GM19328 (cell line): ENCODE measurements around the gene AUNIP.

Source experiments
- ATAC-seq: cut with Tn5 transposase; IDR thresholded peaks from one replicate; pipeline ENCODE4 v1.9.1; 2021; ENCODE audit warnings: mild to moderate bottlenecking, moderate library complexity; ENCODE audit not compliant: unreplicated experiment

Gene AUNIP

GRCh38 chr1:25889470-25889869, 30.2 kb upstream of the AUNIP start:
- ATAC-seq: no peak

DNA sequence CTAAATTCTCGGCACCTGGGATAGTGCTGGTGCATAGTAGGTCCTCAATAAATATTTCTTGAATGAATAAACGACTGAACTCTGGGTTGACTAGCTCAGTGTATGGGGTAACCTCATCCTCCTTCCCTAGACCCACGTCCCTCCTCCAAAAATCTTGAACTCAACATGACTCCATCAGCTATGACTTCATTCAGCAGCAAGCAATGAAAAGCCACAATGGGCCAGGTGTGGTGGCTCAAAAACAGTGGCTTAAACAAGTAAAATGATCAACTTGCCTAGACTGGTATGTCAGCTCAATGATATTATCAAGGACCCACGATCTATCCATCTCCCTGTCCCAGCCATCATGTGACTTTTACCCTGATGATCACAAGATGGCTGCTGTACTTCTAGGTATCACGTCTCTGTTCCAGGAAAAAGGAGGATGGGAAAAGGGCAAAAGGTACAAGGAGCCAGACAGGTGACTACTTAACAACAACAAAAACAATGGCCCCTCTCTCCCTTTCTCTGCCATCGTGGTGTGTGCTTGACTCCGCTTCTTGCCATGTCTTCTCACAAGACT, 29.2 kb upstream of the AUNIP start:
- no peak for ATAC-seq

DNA sequence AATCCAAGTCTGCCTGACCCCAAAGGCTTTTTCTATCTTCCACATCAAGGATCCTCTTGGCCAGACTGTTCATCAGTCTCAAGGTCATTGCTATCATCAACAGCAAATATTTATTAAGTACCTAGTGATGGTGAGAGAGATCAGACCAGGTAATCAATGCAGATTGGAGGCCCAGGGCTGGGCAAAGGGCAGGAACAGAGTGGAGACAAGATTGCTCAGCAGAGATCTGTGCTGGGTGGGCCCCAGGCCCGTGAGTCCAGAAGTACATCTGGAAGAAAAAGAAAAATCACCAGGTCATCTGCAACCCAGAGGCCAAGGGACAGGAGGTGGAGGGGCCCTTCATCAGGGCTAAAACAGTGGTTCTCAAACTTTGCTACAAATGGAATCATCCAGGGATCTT, 26.3 kb upstream of the AUNIP start:
- no peak for ATAC-seq

GRCh38 chr1:25881266-25881665, 22.0 kb upstream of the AUNIP start:
- ATAC-seq: no peak

DNA sequence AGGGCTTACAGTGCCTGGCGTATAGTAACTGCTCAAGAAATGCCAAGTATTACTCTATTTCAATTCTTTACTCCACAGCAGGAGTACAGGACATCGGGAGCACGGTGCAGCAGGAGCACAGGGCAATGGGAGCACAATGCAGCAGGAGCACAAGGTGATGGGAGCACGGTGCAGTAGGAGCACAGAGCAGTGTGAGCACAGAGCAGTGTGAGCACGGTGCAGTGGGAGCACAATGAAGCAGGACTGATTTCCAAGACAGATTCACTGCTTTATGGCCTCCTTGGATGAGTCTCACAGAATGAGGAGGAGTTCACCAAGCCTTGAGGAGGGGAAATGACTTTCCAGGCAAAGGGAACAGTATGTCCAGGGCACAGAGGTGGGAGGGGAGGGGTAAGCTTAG, 21.3 kb upstream of the AUNIP start:
- no peak for ATAC-seq

- no peak for ATAC-seq
Observed at GRCh38 chr1:25879675-25880074, 20.4 kb upstream of the AUNIP start.

GRCh38 chr1:25878690-25879089, 19.4 kb upstream of the AUNIP start:
- ATAC-seq: no peak

DNA sequence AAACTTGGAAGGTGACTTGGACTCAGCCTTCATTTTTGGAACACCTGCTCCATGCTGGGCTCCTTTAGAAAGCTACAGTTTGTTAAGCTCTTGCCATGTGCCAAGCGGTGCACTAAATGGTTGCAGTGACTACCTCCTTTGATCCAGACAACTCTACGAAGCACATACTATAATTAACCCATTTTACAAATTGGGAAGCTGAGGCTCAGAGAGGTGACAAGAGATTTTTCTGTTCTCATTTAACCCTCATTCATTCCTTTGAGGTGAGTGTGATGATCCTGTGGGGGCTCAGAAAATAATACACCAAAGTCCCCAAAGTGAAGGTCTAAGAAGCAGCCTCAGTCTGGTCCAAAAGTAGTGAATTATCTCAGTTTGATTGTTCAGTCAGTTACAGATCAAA, 17.9 kb upstream of the AUNIP start:
- no peak for ATAC-seq

DNA sequence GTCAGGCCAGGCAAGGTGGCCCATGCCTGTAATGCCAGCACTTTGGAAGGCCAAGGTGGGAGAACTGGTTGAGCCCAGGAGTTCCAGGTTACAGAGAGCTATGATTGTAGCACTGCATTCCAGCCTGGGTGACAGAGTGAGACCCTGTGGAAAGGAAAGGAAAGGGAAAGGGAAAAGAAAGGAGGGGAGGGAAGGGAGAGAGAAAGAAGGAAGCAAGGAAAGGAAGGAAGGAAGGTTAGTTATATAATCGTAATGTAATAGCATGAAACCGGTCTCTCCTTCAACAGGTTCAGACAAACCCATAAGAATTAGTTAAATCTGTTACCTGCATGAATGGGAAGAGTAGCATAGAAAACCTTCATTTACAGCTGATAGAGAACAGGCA, 17.4 kb upstream of the AUNIP start:
- no peak for ATAC-seq

DNA sequence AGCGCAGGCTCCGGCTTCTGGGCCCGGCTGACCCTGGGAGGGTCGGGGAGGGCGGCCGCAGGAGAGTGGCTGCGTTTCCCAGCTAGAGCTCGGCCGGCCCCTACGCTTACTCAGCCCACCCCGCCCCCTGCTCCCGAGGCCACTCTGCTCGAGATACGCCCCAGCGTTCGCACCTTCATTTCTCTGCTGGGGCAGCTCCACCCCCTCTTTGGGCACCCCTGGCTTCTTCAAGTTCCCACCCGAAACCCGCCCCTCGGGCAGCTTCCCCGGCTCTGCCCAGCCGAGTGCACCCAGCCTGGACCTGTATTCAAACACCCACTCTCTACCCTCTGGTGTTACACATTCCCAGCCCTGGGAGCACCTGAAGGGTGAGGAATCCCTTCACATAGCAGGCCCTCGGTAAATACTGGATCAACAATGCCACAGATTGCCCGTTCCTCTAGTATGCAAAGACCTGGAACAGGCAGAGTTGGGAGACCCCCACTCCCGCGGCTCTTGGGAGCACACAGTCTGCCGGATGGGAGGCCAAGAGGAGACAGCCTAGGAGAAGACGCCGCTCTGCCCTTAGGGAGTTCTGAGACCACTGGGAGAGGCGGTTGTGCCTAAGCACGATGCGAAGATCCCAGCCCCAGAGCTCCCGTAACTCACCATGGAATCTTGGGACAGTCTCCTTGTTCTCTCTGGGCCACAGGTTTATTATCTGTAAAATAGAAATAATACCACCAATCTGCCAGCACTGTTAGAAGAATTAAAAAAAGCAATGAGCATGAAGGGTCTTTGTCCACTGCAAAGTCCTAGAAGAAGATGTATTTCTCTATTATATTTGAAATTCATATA, 16.8 kb upstream of the AUNIP start:
- ATAC-seq: peak; percentile 5

- ATAC-seq: peak; percentile 50
Observed at GRCh38 chr1:25875154-25875855, 16.0 kb upstream of the AUNIP start, which contains the start of gene PAQR7. Gene PAQR7, minus strand, starts transcription at chr1:25875708. Its CDS starts 11,869 bp downstream, at chr1:25863839.

GRCh38 chr1:25874635-25875153, 15.4 kb upstream of the AUNIP start:
- no peak for ATAC-seq

DNA sequence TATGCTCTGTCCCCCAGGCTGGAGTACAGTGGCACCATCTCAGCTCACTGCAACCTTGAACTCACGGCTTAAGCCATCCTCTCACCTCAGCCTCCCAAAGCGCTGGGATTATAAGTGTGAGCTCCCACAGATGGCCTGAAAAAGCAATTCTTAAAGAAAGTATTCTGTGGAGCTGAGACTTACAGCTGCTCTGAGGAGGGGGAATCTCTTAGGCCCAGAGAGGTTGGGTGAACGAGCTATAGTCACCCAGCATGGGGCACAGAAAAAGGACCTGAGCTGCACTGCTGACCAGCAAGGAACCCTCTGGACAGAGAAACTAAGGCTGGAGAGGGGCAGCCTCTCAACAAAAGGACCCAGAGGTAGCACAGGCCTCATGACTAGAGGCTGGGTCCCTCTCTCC, 15.0 kb upstream of the AUNIP start:
- no peak for ATAC-seq

- no peak for ATAC-seq
Observed at GRCh38 chr1:25873120-25873519, 13.9 kb upstream of the AUNIP start.

GRCh38 chr1:25872713-25873112, 13.5 kb upstream of the AUNIP start:
- no peak for ATAC-seq

DNA sequence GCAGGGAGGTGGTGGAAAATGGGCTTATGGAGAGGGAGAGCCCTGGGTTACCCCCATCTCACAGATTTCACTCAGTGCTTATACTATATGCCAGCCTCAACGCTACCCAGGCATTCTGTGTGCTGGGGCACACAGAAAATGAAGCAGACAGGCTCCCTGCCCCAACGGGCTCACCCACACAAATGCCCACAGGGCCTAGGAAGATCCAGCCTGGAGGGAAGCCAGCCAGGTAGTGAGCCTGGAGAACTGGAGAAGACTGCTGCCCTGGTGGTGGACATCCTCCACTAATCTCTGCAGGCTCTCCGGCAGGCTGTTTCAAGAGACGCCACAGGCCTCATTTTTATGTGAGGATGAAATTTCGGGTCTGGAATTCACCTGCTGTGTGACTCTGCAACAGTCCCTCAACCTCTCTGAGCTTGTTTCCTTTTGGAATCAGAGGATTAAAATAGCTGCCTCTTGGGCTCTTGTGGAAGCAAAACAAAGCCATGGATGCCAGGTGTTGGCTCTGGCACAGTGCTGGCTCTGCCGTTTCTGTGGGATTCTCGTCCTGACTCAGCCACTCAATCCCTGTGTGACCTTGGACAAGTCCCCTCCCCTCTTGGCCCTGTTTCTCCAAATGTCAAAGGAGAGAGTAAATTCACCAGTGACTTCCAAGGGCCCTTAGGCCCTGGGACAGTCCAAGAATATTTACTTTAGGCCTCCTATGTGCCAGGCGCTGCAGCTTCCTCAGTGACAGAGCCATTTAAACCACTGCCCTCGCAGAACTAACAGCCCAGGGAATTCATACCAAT, 12.6 kb upstream of the AUNIP start:
- no peak for ATAC-seq

GRCh38 chr1:25871086-25871703, 11.9 kb upstream of the AUNIP start:
- ATAC-seq: no peak

DNA sequence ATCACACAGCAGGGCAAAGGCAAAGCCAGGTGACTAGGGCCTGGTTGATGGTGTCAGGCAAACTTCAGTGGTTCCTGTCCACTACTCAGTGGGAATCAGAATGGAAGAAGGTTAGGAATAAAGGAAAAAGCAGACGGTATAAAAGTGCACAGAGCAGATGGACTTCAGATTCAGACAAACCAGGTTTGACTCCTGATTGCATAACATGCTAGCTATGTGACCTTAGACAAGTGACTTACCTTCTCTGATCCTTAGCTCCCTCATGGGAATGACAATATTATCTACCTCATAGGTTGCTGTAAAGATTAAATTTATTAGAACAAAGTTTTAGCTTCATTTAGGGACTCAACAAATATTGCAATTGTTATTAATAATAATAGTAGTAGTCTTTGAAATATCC, 11.4 kb upstream of the AUNIP start:
- no peak for ATAC-seq

DNA sequence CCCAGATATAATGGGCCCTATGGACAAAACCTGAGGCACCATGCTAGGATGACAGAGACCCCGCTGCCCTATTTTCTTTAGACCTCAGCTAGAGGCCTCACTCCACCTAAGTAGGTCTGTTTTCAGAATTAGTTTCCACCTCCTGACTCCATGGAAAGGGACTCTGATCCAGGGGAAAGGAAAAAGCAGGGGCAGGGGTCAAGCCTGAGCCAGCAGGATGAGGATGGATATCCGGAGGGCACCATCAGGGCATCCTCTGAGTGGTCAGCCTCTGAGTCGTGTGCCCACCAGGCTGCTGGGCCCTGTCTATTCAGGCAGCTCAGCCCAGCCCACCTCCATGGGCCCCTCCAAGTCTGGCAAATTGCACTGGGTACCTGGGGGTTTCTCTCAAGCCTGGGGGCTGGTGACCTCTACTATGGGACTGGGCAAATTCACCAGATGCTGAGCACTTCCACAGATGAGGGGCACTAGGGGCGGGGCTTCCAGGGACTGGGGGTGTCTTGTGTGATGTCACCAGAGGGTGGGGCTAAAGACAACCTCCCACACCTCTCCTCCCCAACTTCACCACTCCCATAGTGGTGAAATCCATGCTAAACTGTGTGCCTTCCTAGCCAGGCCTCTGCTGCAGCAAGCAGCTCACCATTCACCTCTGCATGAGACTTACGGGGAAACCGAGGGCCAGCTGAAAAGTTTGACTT, 10.8 kb upstream of the AUNIP start:
- ATAC-seq: no peak
